ENCODE data around the gene HOOK2. TPM values are rescaled to one million over a fixed set of nuclear protein-coding genes. Genes with fewer than 3 reads are reported as not detected.
A peak's percentile ranks its signal among the peaks of the same experiment; 100 is the strongest.

Gene HOOK2
- total and polyA plus RNA-seq, 9 of the 15 experiments (the other 6 are each of a cell fraction or from before 2014, with no cell fraction given), result 1.3 to 17.2 (median 9.9) TPM

GRCh38 chr19:12788682-12789097, 13.3 kb upstream of the HOOK2 start (continued):
- TF ChIP-seq E4F1 (CRISPR knock-in tag; IDR thresholded peaks at IDR 0.05; ENCODE audit: borderline replicate concordance) (no peak), RNF219 (CRISPR knock-in tag; IDR thresholded peaks at IDR 0.05) (no peak), PCBP1 (IDR thresholded peaks at IDR 0.05; ENCODE audit: low read depth, low read length, poor library complexity, severe bottlenecking) (no peak), ZNF431 (CRISPR knock-in tag; IDR thresholded peaks at IDR 0.05) (0 out of 2 replicates have a peak, but pooled peaks have one; percentile 16), ZNF655 (CRISPR knock-in tag; IDR thresholded peaks at IDR 0.05) (no peak), SREBF2 (CRISPR knock-in tag; IDR thresholded peaks at IDR 0.05) (no peak), ZNF75A (CRISPR knock-in tag; IDR thresholded peaks at IDR 0.05) (no peak), ZNF586 (CRISPR knock-in tag; conservative IDR thresholded peaks at IDR 0.05) (no peak), CXXC5 (CRISPR knock-in tag; IDR thresholded peaks at IDR 0.05) (peak; percentile 40; the same call in 1 of the 2 replicates), TRIM24 (IDR thresholded peaks at IDR 0.05) (peak in 1 of 2 experiments; percentile 6; a peak in 1 of 4 replicates), PPARD (CRISPR knock-in tag; IDR thresholded peaks at IDR 0.05) (no peak), POLR3G (IDR thresholded peaks at IDR 0.05; ENCODE audit: extremely low read depth, insufficient read length, insufficient replicate concordance) (no peak), ZNF445 (CRISPR knock-in tag; IDR thresholded peaks at IDR 0.05; ENCODE audit: low read depth) (no peak), TCF3 (CRISPR knock-in tag; IDR thresholded peaks at IDR 0.05) (peak; percentile 50), ZNF133 (CRISPR knock-in tag; IDR thresholded peaks at IDR 0.05) (no peak), GTF2E2 (tag; IDR thresholded peaks at IDR 0.05) (no peak), EP400 (IDR thresholded peaks at IDR 0.05) (no peak), MITF (IDR thresholded peaks at IDR 0.05) (no peak), HES1 (IDR thresholded peaks at IDR 0.05; ENCODE audit: low read depth) (no peak), ZNF398 (CRISPR knock-in tag; IDR thresholded peaks at IDR 0.05) (no peak)
